ENCODE measurements around the gene MMD. TPM values are rescaled to one million over a fixed set of nuclear protein-coding genes. Genes with fewer than 3 reads are reported as not detected.

Gene MMD
- total and polyA plus RNA-seq, 2 of the 13 experiments (the other 11 are each of a cell fraction or from before 2014, with no cell fraction given) = 121 to 225 TPM

DNA sequence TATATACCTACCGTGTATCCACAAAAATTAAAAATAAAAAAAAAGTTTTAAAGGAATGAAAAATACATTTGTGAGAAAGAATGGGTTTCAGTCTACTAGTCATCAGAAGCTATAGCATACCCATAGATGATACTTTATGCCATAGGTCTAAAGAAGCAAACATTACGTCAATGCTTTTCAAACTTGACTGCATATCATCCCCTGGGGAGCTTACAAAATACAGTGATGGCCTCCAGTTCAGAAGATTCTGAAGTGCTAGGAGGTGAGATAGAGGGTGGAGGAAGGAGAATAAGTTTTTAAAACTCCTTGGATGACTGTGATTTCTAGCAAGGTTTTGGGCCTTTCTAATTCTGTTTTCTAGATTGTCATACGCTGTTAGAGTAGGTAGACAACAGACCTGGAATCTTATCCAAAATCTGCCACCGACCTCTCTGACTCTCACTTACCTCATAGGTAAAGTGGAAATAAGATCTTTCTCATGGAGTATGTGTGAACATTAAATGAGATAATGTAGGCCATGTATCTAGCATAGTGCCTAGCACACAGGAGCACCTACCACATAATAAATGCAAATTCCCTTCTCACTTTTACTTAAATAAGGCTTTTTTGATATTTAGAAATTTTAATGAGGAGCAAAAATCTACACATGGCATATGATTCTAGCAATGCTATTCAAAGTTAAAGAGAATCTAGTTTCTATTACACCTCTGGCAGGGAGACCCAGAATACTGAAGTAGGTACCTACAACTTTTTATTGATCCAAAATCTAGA is 12.4 kb downstream of the MMD start:
- no peaks in the 10 kb centered on the region for H4K20me1 ChIP-seq (ENCODE audit: insufficient read depth, low read length)
- peaks cover 32 to 71% of the 10 kb centered on the region in 2 experiments for H3K36me3 ChIP-seq (replicated peaks in 1 of 2; ENCODE audit: control insufficient read depth in 1 of 2, insufficient read depth in 2 of 2, low read length in 2 of 2)
- TF ChIP-seq KLF12 (CRISPR knock-in tag; IDR thresholded peaks at IDR 0.05; ENCODE audit: borderline replicate concordance) (no peak), ZNF337 (CRISPR knock-in tag; IDR thresholded peaks at IDR 0.05; ENCODE audit: borderline replicate concordance, low read depth) (0 out of 2 replicates have a peak, but pooled peaks have one; percentile 6), FOXA3 (CRISPR knock-in tag; IDR thresholded peaks at IDR 0.05) (0 out of 2 replicates have a peak, but pooled peaks have one; percentile 12), RFX3 (CRISPR knock-in tag; IDR thresholded peaks at IDR 0.05) (0 out of 2 replicates have a peak, but pooled peaks have one; percentile 21), KLF11 (CRISPR knock-in tag; IDR thresholded peaks at IDR 0.05) (peak; percentile 51; the same call in 1 of the 2 replicates), ZSCAN9 (CRISPR knock-in tag; IDR thresholded peaks at IDR 0.05; ENCODE audit: borderline replicate concordance) (0 out of 2 replicates have a peak, but pooled peaks have one; percentile 39), ZNF510 (CRISPR knock-in tag; IDR thresholded peaks at IDR 0.05; ENCODE audit: low read depth) (0 out of 2 replicates have a peak, but pooled peaks have one; percentile 14), SAP130 (CRISPR knock-in tag; IDR thresholded peaks at IDR 0.05; ENCODE audit: low read depth) (no peak), KLF16 (CRISPR knock-in tag; IDR thresholded peaks at IDR 0.05) (peak in 1 of 2 experiments; percentile 18; a peak in 1 of 4 replicates), ZNF230 (CRISPR knock-in tag; IDR thresholded peaks at IDR 0.05) (peak; percentile 15; the same call in 1 of the 2 replicates), MIER2 (CRISPR knock-in tag; IDR thresholded peaks at IDR 0.05) (0 out of 2 replicates have a peak, but pooled peaks have one; percentile 14), ZNF619 (CRISPR knock-in tag; IDR thresholded peaks at IDR 0.05) (no peak), RBFOX2 (IDR thresholded peaks at IDR 0.05; ENCODE audit: low read depth, low read length) (peak; percentile 54; the same call in 1 of the 2 replicates)
- no peaks in the 10 kb centered on the region for H3K27me3 ChIP-seq (ENCODE audit: control insufficient read depth in 1 of 2, insufficient read depth in 2 of 2, low read length in 2 of 2)
- BruUV-seq (replicated peaks) = no TSS peak
- H3K79me2 ChIP-seq (ENCODE audit: insufficient read depth, low read length) = peaks cover 42% of the 10 kb centered on the region
- no peak for ATAC-seq
- peak overlapping the region; percentile 87 for H3K27ac ChIP-seq (ENCODE audit: extremely low read length, insufficient read depth, low read length)
- WGBS (ENCODE audit: low lambda C conversion rate) = 90% methylated on average over 4 of the region's 4 CpGs
- no peak for FAIRE-seq
- ChIA-PET POLR2A (interaction anchor here (0.6 to 9.8 kb wide), 8 partner anchors 10 to 125 kb away, joined by 3 to 127 read pairs (median 28); partner anchors contain the start of gene MMD), CTCF (ENCODE audit: low intra/inter-chr PET ratio, low total read pairs) (no interaction called here)
- peaks cover 99% of the 10 kb centered on the region for H3K4me1 ChIP-seq (ENCODE audit: insufficient read depth, low read length)
- H3K4me2 ChIP-seq (ENCODE audit: low read depth, low read length) = peak overlapping the region; percentile 46; the same call in 1 of the 2 replicates
- intact Hi-C loops (cut with micrococcal nuclease; ENCODE audit: unreplicated experiment) (loop anchor here (2.0 kb wide), 2 partner anchors 14 to 38 kb away; no protein-coding TSS in a partner anchor), in situ Hi-C loops (cut with HindIII; ENCODE audit: extremely low pct_ligation_motif_present, low pct_unique_long_range_greater_than_20kb) (no loop called here)
- DNase-seq (ENCODE audit: low spot score) = no peak
- no peak overlapping the region for H3K4me3 ChIP-seq (replicated peaks in 1 of 3; ENCODE audit: insufficient read depth in 1 of 3, low read depth in 2 of 3, low read length in 3 of 3)
- peak overlapping the region; percentile 68 for H3K9ac ChIP-seq (ENCODE audit: insufficient read depth, low read depth, low read length)
- no peaks in the 10 kb centered on the region for H3K9me3 ChIP-seq (ENCODE audit: low read length)
- H2AFZ ChIP-seq (ENCODE audit: low read length) = no peak overlapping the region
